HUDEP-2 (cell line): Measurements from ENCODE around the gene ZNF586.
"Not testable (repeated sequence)": the region's sequence is repeated elsewhere in the genome, so short reads cannot be mapped to it uniquely, and the experiment has no call there.

Experiments used
- DNase-seq, 76 experiments: peaks; one replicate each; lab custom pipeline; 2025; ENCODE audit not compliant: unreplicated experiment in 76 of 76; lab: John Stamatoyannopoulos, UW

ZNF586 gene

DNA sequence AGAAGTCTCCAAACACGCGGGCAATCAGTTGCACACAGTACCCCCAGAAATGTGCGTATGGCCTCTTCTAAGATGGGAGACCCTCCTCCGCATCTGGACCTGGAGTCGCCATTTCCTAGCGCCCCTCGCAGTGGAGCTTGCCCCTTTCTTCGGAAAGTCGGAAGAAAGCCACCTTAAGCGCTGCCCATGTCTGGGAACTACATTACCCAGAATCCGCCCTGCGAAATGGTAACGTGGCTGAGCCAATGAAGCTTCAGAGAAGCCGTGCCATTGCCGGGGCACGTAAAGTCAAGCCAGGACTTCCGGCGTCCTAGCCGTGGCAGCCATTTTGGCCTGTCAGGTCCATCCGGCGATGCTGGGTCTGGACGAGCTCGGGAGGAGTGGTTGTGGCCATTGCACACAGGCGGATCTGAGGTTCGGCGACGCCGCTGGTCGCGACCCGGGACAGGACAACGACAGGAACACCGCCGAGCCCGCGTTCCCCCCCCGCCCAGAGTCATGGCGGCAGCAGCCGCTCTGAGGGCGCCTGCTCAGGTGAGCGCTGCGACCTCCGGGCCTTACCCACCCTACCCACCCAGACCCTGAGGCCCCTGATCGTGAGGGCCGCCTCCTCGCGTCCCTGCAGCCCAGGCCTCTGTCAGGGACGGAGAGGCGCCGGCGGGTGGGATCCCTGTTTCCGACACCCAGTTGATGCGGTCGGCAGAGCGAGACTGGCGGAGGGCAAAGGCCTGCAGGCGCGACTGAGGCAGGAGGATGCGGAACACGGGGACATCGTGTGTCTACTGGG, at the start of gene ZNF586:
Gene ZNF586, plus strand, starts transcription at position 332 of the 787 bp plus-strand sequence. Its CDS starts 167 bp downstream, at position 499.
- DNase-seq, result peak in 75 of 76 experiments; percentile 19 to 94 (median 87)

- no peak for DNase-seq
Observed at GRCh38 chr19:57719901-57720519, 49.5 kb upstream of the ZNF586 start.

DNA sequence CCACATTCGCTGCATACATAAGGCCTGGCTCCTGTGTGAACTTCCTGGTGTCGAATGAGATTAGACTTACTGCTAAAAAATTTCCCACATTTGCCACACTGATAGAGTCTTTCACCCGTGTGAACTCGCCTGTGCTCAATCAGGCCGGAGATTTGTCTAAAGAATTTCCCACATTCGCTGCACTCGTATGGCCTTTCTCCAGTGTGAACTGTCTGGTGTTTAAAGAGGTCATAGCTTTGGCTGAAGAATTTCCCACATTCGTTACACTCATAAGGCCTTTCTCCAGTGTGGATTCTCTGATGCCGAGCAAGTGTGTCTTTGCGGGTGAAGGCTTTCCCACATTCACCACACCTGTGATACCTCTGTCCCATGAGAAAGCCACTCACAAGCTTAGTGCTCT, 48.6 kb upstream of the ZNF586 start:
- no peak for DNase-seq

DNA sequence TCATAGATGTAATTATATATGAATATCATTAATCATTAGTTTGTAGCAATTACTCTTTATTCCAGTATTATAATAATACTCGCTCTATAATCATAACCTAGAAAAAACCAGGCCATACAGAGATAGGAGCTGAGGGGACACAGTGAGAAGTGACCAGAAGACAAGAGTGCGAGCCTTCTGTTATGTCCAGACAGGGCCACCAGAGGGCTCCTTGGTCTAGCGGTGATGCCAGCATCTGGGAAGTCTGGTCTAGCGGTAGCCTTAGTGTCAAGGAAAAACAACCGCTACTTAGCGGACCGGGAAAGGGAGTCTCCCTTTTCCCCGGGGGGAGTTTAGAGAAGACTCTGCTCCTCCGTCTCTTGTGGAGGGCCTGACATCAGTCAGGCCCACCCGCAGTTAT, 31.2 kb upstream of the ZNF586 start:
- DNase-seq, result peak in 23 of 76 experiments; percentile 2 to 36 (median 23)

- DNase-seq, result not testable (repeated sequence)
Observed at GRCh38 chr19:57738770-57739169, 30.7 kb upstream of the ZNF586 start.

DNA sequence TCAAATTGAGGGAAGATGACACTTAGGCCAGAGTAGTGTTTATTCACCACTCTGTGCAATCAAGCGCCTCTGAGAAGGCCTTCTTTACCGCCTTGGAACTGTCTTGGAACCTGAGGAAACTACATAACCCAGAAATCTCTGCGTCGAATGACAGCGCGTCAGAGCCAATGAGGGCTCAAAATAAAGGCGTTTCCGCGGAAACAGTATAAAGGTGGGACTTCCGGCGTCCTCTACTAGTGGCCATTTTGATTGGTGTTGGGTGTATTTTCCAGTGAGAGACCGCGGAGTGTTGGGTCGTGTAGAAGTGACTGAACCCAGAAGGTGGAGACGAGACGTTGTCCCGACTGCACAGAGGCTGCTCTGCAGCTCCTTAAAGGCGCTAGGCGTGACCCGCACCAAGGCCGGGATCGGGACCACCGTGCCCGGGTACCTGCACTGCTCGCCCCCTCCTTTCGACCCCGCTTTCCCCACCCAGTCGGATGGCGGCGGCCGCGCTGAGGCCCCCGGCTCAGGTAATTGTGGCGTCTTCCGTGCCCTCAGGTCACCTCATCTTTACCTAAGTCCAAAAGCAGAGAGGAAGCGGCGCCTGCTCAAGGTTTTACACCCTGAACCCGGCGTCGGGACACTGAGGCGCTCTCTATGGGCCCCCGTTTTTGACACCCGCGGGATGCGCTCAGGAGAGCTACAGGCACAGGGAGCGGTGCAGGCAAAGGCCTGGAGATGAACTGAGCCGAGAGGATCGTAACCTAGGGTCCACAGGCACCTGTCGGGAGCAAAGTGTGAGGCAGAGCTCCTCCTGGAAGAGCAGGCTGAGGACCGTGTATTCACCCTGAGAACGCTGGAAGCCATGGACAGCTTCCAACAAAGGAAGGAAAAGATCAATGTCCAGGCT, 22.6 kb upstream of the ZNF586 start, which contains the start of gene ZNF776:
Gene ZNF776, plus strand, starts transcription at position 236 of the 892 bp plus-strand sequence. Its CDS starts 244 bp downstream, at position 480.
- DNase-seq, result peak; percentile 29 to 93 (median 79)

- peak in 5 of 76 experiments; percentile 23 to 42 (median 26) for DNase-seq
Observed at GRCh38 chr19:57747472-57747807, 22.0 kb upstream of the ZNF586 start.

DNA sequence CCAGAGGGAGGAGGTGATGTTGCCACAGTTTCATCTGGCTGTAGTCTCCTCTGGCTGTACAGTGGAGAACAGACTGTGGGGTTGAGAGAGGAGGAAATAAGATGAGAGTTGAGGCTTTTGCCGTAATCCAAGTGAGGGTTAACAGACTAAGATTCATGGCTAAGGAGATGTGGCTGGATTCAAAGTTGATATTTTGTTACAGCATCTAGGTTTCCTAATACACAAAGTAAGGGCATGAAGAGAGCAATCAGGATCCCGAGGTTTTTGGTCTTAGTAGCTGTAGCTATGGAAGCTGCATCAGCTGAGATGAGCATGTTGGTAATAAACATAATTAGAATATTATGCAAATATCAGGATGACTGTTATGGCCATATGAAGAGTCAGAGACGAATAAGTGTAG, 21.4 kb upstream of the ZNF586 start:
- DNase-seq, result no peak

DNA sequence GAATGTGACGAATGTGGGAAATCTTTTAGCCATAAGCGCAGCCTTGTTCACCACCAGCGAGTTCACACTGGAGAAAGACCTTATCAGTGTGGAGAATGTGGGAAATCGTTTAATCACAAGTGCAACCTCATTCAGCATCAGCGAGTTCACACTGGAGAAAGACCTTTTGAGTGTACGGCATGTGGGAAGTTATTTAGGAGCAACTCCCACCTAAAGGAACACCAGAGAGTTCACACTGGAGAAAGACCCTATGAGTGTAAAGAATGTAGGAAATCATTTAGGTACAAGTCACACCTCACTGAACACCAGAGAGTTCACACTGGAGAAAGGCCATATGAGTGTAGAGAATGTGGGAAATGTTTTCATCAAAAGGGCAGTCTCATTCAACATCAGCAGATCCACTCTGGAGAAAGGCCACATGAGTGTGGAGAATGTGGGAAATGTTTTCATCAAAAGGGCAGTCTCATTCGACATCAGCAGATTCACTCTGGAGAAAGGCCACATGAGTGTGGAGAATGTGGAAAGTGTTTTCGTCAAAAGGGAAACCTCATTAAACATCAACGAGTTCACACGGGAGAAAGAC, 15.3 kb upstream of the ZNF586 start:
- DNase-seq, result no peak

DNA sequence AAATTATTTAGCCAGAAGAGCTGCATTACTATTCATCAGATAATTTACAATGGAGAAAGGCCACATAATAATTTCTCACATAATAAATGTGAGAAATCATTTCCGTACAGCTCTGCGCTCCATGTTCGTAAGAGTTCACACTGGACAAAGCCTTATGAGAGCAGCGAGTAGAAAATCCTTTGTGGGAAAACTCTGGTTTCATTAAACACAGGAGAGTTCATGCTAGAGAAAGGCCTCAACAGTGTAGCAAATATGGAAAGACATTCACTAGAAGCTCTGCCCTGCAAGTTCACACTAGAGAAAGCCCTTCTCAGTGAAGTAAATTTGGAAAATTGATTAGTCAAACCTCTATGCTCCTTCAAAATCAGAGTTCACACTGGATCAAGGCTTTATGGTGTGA, 14.4 kb upstream of the ZNF586 start:
- no peak for DNase-seq

DNA sequence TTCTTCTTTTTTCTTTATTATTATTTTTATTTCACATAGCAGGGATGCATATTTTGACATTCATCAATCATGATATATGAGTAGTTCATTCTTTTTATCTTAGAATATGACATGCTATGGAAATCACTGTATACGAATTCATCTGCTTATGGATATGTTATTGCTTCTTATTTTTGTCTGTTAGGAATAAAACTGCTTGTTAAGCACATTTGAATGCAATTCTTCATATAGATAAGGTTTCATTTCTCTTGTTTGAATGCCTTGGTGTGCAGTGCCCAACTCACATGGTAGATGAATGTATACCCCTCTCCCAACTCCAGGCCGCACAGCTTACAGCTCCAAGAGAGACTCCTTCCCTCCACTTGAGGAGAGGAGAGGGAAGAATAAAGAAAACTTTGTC, 11.5 kb upstream of the ZNF586 start:
- no peak for DNase-seq

- DNase-seq, result no peak
Observed at GRCh38 chr19:57759096-57759495, 10.4 kb upstream of the ZNF586 start.

DNA sequence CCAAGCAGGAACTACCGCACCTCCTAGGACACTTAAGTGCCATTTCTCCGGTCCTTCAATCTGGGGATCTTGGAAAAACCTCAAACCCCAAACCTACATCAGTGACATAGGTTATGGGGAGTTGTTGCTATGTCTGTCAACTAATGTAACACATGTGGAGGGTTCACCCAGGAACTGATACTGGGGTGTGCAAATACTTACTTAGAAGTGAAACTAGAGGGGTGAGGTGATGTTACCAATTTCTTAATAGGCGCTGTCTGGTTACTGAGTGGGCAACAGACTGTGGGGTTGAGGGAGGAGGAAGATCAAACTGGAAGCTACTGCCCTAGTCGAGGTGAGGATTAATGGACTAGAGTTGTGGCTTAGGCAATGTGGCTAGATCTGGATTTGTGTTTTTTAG, 1.9 kb downstream of the ZNF586 start:
- DNase-seq, result no peak

DNA sequence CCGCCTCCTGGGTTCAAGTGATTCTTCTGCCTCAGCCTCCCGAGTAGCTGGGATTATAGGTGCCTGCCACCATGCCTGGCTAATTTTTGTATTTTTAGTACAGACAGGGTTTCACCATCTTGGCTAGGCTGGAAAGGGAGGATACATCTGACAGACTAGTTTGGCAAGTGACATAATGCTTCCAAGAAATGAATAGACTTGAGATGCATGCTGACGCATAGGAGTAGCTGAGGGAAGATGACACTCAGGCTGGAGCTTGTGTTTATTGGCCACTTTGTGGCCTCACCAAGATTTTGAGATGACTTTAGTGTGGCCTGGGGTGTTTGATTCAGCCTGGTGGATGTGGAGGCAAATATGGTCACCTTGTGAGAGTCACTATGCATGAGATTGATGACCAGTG, 4.0 kb downstream of the ZNF586 start:
- DNase-seq, result no peak

GRCh38 chr19:57776764-57777296, 7.4 kb downstream of the ZNF586 start:
- no peak for DNase-seq

DNA sequence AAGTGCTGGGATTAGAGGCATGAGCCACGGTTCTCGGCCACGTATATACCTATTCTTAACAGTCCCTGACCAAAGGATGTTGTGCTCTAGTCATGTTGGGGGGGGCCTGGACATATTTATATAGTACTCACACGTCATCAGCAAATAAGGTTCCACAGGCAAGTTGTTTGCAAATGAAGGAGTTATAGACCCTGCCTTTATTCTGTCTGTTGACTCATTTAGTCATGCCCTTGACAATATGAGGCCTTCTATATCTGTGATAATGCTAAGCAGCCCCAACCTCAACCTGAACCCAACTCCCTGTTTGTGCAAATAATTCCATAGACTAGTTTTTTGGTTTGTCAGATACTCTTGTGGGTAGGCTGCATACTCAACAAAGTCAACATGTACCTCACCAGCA, 8.9 kb downstream of the ZNF586 start:
- DNase-seq, result no peak

- no peak for DNase-seq
Observed at GRCh38 chr19:57779220-57779845, 9.9 kb downstream of the ZNF586 start.

GRCh38 chr19:57786286-57786685, 16.8 kb downstream of the ZNF586 start:
- no peak for DNase-seq

- DNase-seq, result no peak
Observed at GRCh38 chr19:57786906-57787305, 17.4 kb downstream of the ZNF586 start.

DNA sequence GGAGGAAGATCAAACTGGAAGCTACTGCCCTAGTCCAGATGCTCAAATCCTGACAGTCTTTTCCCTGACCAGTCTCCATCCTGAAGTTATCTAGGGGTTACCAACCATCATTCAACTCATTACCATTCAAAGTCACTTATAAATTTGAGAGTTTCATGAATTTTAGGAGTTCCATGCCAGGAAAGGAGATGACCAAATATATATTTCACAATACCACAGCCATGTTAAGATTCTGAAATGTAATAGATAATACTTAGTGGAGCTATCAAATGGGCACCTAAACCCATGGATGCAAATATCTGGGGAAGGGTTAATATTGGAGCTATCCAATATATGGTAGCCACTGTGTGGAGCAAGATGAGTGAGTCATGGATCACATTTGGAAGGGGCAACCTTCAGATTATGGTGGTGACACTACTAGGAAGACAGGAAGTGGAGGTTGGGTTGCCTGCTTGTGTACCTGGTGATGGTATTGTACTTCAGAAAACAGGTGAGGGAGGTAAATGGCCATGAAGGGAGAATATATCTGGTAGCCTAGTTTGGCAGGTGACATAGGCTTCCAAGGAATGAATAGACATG, 18.7 kb downstream of the ZNF586 start:
- DNase-seq, result no peak
